ENCODE results near the gene PCSK6. TPM values are rescaled to one million over a fixed set of nuclear protein-coding genes. Genes with fewer than 3 reads are reported as not detected.

Gene PCSK6
- total RNA-seq, 1 donor from 2014 or later, result 16.6 TPM

DNA sequence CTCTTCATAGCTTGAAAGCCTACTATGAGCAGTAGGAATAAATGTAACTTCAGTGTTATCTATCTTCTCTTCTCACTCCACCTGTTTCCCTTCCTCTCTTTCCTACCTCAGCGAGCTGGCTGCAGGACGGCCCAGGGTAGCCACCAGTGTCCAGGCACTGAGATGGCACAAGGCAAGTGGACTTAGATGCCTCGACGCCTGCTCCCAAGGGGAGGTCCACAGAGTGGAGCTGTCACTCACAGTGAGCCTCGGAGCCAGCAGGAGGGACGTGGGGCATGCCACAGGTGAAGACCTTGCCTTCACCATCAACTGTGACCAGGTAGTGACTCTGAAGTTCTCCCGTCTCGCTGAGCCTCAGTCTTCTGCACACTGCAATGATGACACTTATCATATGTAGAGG lies 88.2 kb downstream of the PCSK6 start:
- H3K27me3 ChIP-seq, result no peaks in the 10 kb centered on the region
- H3K4me1 ChIP-seq, result no peaks in the 10 kb centered on the region
- intact Hi-C loops (cut with DNase I), result no loop called here
- no peaks in the 10 kb centered on the region for H3K9me3 ChIP-seq
- TF ChIP-seq, protein P1, sequence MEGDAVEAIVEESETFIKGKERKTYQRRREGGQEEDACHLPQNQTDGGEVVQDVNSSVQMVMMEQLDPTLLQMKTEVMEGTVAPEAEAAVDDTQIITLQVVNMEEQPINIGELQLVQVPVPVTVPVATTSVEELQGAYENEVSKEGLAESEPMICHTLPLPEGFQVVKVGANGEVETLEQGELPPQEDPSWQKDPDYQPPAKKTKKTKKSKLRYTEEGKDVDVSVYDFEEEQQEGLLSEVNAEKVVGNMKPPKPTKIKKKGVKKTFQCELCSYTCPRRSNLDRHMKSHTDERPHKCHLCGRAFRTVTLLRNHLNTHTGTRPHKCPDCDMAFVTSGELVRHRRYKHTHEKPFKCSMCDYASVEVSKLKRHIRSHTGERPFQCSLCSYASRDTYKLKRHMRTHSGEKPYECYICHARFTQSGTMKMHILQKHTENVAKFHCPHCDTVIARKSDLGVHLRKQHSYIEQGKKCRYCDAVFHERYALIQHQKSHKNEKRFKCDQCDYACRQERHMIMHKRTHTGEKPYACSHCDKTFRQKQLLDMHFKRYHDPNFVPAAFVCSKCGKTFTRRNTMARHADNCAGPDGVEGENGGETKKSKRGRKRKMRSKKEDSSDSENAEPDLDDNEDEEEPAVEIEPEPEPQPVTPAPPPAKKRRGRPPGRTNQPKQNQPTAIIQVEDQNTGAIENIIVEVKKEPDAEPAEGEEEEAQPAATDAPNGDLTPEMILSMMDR (IDR thresholded peaks at IDR 0.05), result no peak
- ATAC-seq (no peak), DNase-seq (peak; percentile 3)
- H3K4me3 ChIP-seq, result no peak overlapping the region
- H3K36me3 ChIP-seq, result no peaks in the 10 kb centered on the region
- no peak overlapping the region for H3K27ac ChIP-seq

DNA sequence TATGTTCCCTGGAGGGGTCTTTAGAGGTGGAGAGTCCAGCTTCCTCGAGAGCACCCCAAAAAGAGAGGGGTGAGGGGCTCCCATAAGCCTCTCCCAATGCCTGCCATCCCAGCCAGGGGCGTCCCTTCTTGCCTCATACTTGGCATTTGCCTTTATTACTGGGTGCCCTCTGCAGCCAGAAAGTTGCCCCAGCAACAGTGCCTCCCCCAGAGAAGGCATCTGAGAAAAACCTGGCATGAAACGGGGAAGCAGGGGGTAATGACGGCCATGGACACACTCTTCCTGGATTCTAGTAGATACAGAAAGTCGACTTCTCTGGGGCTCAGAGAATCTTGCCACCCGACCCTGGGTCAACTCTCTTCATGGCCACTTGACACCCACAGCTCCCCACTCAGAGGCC lies 90.1 kb downstream of the PCSK6 start:
- no peaks in the 10 kb centered on the region for H3K9me3 ChIP-seq
- H3K36me3 ChIP-seq, result no peaks in the 10 kb centered on the region
- TF ChIP-seq, protein P1 (IDR thresholded peaks at IDR 0.05), result no peak
- no peak overlapping the region for H3K4me3 ChIP-seq
- intact Hi-C loops (cut with DNase I), result no loop called here
- H3K27me3 ChIP-seq, result no peaks in the 10 kb centered on the region
- H3K4me1 ChIP-seq, result no peaks in the 10 kb centered on the region
- no peak overlapping the region for H3K27ac ChIP-seq
- peak; percentile 17 for DNase-seq
- ATAC-seq, result no peak

DNA sequence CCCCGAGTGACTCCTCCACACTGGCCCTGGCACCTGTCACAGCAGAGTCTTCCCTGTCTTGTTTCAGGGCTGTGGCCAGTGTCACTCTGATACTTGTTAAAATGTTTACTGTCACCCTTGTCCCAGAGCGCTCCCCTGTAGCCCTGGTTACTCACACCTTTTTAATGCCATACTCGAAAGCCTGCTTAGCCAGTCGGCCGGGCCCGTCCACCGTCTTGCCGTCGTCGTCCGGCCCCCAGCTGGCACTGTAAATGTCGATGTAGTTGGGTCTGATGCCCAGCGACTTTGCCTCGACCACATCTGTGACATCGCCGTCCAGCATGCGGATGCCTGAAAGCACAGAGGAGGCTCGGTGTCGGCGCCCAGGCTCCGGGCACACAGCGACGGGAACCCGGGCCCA lies 91.3 kb downstream of the PCSK6 start:
- Histone ChIP-seq H3K4me1 (no peaks in the 10 kb centered on the region), H3K27ac (no peak overlapping the region), H3K36me3 (no peaks in the 10 kb centered on the region), H3K27me3 (no peaks in the 10 kb centered on the region), H3K4me3 (no peak overlapping the region), H3K9me3 (no peaks in the 10 kb centered on the region)
- ATAC-seq (no peak), DNase-seq (no peak)
- intact Hi-C loops (cut with DNase I), result no loop called here
- TF ChIP-seq, protein P1 (IDR thresholded peaks at IDR 0.05), result no peak

DNA sequence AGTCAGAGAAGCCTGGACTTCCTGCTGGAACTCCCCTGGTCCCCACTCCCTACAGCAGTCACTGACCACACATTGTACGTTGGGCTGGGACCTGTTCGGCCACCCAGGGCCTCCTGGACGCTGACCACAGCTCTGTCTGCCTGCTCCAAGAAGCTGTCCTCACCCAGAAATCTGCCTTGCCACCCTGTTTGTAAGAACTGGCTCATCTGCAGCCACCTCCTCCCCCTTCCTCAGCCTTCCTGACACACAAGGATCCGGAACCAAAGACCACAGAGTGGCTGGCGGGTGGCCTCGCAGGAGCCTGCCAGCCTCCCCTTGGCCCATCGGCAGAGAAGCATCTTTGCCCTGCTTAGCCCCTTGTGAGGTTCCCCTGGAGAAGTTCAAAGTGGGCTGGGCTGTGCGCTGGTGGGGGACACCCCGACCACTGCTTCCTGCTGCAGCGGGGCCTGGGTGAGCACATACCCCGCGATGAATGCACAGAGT lies 91.9 kb downstream of the PCSK6 start:
- Histone ChIP-seq H3K27ac (no peak overlapping the region), H3K36me3 (no peaks in the 10 kb centered on the region), H3K27me3 (no peaks in the 10 kb centered on the region), H3K9me3 (no peaks in the 10 kb centered on the region), H3K4me1 (no peaks in the 10 kb centered on the region), H3K4me3 (no peak overlapping the region)
- peak; percentile 31 for ATAC-seq
- TF ChIP-seq, protein P1 (IDR thresholded peaks at IDR 0.05), result no peak
- intact Hi-C loops (cut with DNase I), result no loop called here
- peak; percentile 56 for DNase-seq

DNA sequence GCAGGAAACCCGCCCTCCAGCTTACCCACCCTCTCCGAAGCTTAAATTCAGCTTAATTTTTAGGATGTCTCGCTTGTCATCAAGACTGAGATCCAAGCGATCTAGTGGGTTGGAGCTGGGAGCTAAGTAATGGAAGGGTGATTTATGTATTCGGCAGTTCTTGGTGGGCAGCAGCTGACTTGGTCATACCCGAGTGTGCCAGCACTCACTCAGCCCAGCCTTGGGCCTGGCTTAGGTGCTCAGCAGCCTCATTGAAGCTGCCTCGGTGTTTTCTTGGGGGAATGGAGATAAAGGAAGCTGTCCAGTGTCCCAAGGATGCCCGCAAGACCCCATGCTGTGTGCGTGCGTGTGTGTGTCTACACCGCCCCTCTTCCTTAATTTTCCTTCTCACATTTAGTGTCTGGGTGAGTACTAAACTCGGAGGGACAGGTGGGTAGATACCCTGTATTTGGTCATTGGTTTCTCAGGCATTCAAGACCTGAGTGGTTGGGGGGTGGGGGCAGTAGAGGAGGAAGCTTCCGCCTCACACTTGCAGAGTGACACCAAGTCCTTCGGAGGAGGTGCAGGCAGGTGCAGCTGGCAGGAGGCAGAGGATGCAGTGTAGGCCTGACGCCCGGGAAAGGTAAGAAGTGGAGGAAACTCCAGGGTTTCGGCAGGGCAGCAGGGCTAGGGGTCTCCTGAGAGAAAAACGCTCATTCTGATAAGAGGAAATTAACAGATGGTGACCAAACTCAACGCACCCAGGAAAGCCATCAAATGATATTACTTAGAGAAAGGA lies 92.8 kb downstream of the PCSK6 start:
- Histone ChIP-seq H3K4me3 (no peak overlapping the region), H3K4me1 (no peaks in the 10 kb centered on the region), H3K27ac (no peak overlapping the region), H3K36me3 (no peaks in the 10 kb centered on the region), H3K9me3 (no peaks in the 10 kb centered on the region), H3K27me3 (no peaks in the 10 kb centered on the region)
- intact Hi-C loops (cut with DNase I), result no loop called here
- ATAC-seq (no peak), DNase-seq (peak; percentile 40)
- TF ChIP-seq, protein P1 (IDR thresholded peaks at IDR 0.05), result no peak
